G401.6 (cell line): Measurements from ENCODE around the gene SLC39A7.

ENCODE experiments used
- FAIRE-seq: peaks from 2 replicates; lab custom pipeline; 2012; peaks lifted over from hg19 to GRCh38; lab: Jason Lieb, UNC

SLC39A7 gene

GRCh38 chr6:33170176-33171015 is 30.3 kb upstream of the SLC39A7 start:
- FAIRE-seq: no peak

GRCh38 chr6:33171016-33171879 is 29.4 kb upstream of the SLC39A7 start:
- FAIRE-seq: no peak

GRCh38 chr6:33171880-33172687 is 28.6 kb upstream of the SLC39A7 start:
- no peak for FAIRE-seq

- no peak for FAIRE-seq
These were observed 27.8 kb upstream of the SLC39A7 start for GRCh38 chr6:33172688-33173534.

- no peak for FAIRE-seq
These were observed 27.0 kb upstream of the SLC39A7 start for GRCh38 chr6:33173535-33174180.

DNA sequence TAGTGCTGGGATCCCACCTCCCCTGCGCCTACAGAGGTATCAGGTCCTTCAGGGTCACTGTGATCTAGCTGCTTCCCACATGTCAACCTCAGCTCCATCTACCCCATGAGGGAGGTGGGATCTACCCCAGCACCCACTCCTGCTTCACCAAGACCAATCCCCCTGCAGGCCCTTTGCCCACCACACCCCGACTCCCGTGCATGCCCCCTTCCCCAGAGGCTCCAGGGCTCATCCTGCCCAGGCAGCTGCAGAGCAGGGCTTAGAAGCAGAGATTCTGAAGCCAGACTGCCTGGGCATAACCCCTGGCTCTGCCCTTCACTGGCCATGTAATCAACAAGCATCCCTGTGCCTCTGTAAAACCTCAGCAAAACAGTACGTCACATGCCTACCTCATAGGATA is 25.9 kb upstream of the SLC39A7 start:
- FAIRE-seq: no peak

- FAIRE-seq: no peak
These were observed 25.1 kb upstream of the SLC39A7 start for GRCh38 chr6:33175436-33176069.

DNA sequence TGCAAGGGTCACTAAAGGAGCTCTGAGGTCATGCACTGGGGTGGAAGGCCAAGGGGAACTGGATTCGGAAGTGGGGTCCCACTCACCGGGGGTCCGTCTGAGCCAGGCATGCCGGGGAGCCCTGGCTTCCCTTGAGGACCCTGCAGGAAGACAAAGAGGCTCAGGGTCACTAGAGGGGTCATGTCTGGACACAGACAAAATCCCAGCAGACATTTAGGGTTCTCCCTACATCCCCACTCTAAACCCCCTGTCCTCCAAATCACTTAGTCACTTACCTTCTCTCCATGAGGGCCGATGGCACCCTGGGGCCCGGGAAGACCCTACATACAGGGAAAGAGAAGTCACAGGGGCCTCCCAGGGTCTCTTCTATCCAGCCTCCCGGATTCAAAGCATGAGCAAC is 23.8 kb upstream of the SLC39A7 start:
- no peak for FAIRE-seq

- no peak for FAIRE-seq
These were observed 22.9 kb upstream of the SLC39A7 start for GRCh38 chr6:33177552-33178446.

DNA sequence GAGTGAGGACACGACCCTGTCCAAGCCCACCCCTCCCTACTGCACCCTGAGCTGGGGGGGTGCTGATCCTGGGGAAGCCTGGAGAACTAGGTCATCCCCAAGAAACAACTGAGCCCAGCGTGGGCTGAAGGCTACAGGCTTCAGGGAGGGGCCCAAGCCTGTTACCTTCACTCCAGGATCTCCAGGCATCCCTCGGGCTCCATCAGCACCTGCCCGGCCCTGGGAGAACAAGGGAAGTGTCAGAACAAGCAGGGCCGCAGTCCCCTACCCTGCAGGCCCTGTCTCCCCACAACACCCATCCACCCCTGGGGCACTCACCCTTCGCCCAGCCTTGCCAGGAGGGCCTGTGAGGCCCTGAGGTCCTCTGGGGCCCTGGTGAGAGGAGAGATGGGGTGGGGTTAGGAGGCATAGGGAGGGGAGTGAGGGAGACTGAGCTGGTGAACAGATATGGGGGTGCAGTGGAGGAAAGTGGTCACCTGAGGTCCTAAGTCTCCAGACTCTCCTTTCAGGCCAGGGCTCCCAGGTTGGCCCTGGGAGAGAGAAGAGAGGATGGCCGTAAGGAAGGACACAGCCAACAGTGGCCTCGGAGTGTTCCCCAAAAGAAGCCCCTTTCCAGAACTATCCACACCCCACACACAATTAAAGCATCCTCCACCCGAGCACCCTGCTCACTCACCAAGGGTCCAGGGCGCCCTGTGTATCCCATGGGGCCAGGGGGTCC is 21.8 kb upstream of the SLC39A7 start:
- no peak for FAIRE-seq

GRCh38 chr6:33181141-33181540 is 19.5 kb upstream of the SLC39A7 start:
- no peak for FAIRE-seq

DNA sequence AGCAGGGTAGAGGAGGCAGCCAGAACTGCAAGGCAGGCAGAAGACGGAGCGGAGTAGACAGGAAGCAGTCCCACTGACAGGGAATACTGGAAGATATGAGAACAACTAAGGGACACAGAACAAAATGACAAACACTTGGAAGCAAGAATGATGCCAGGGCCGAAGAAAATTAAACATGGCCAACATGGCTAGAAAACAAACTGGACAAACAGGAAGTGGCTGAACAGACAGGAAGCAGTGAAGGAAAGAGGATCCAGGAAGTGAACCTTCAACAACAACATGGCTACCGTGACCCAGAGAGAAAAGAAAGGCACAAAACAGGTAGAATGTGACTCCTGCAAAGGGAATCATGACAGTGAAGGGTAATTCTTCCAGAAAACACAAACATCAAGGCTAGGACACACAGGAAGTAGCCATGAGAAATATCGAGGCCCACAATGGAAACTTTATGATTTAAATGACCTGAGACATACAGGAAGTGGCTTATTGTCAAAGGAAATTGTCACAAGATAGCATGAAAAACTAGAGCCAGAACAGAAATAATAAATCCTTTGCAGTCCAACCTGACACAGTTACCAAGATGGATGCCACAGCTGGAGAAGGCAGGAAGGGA is 17.5 kb upstream of the SLC39A7 start:
- no peak for FAIRE-seq

DNA sequence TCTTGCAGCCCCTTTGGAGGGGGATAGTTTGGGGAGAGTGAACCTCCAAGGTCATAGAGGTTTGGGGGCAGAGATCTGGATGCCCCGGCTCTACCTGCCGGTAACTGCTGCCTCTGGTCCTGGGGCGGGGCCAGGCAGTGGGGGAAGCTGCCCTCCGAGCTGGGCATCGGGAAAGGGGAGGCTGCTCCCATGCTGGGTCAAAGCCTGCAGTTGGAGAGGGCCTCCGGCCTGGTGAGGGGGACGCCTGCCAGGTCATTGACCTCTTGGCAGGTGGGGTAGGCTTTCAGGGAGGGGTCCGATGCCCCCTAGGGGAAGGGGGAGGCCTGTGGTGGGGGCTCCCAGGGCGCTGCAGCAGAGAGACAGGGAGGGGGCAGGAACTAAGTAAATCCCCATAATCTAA is 15.5 kb upstream of the SLC39A7 start:
- no peak for FAIRE-seq

DNA sequence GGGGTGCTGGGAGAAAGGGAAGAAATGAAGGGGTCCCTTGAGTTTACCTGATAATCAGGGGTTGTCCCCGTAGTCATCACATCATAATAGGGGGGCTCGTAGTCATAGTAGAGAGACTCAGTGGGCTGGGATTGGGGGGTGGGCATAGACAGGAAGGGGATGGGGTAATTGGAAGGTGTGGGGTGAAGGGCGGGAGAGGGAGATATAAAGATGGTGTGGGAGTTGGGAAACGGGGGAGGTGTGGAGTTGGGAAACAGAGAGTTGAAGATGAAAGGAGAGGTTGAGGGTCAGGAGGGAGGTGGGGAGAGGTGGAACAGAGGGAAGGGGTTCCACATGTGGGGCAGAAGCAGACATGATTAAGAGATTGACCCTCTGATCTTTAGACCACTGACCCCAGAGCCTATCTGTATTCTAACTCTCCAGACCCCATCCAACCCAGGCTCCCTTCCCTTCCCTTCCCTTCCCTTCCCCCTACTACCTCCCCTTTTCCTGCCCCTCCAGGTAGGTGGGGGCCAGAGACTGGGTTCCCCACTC is 14.9 kb upstream of the SLC39A7 start:
- FAIRE-seq: no peak

GRCh38 chr6:33187809-33188208 is 12.9 kb upstream of the SLC39A7 start:
- no peak for FAIRE-seq

DNA sequence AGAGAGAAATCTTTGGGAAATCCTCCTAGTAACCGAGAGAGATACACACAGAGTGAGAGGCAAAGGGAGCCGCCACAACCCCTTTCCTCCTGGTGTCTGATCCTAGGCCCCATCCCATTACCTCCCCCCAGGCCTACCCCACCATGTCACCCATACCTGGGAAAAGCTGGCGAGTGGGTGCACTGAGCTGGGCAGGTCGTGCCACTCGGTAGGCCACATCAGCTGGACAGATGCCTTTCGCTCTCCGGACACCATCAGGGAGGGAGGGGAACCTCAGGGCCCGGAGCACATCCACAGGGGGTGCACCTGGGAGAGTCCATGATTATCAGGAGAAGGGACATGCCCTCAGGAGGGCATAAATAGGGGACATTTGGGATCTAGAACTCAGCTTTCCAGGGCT is 11.5 kb upstream of the SLC39A7 start:
- FAIRE-seq: no peak

GRCh38 chr6:33189625-33190448 is 10.8 kb upstream of the SLC39A7 start:
- FAIRE-seq: no peak
